22Rv1 (cell line): ENCODE measurements around the gene PITX3.
A peak's percentile ranks its signal among the peaks of the same experiment; 100 is the strongest.

Experiments
- H3K27ac ChIP-seq: fragments of 450-650 bp; 2 replicates; pipeline ENCODE4 v1.5.1; 2017
- CTCF ChIP-seq: fragments of 450-650 bp; IDR thresholded peaks from 2 replicates; pipeline ENCODE4 v1.5.1; 2017; ENCODE audit warnings: mild to moderate bottlenecking
- ZFX ChIP-seq: fragments of 450-650 bp; IDR thresholded peaks from 2 replicates; pipeline ENCODE4 v1.6.1; 2017; ENCODE audit warnings: antibody characterized with exemption, borderline replicate concordance

The PITX3 gene

GRCh38 chr10:102241444-102242117 lies at the start of gene PITX3:
Gene PITX3, minus strand, starts transcription at chr10:102241512. Its CDS starts 9,432 bp downstream, at chr10:102232080.
- TF ChIP-seq ZFX = no peak
- peak; percentile 19 for TF ChIP-seq CTCF
- H3K27ac ChIP-seq = peak within 1 kb of the TSS; percentile 12; the same call in 1 of the 2 replicates

- TF ChIP-seq CTCF (no peak), ZFX (no peak)
Observed at GRCh38 chr10:102289840-102290239, 48.5 kb upstream of the PITX3 start.

GRCh38 chr10:102289356-102289755 lies 48.0 kb upstream of the PITX3 start:
- TF ChIP-seq CTCF = no peak
- no peak for TF ChIP-seq ZFX
- H3K27ac ChIP-seq = no peak overlapping the region

More at GRCh38 chr10:102289840-102290239, 48.5 kb upstream of the PITX3 start:
- no peak overlapping the region for H3K27ac ChIP-seq

GRCh38 chr10:102287991-102288390 lies 46.7 kb upstream of the PITX3 start:
- H3K27ac ChIP-seq = no peak overlapping the region
- TF ChIP-seq CTCF (no peak), ZFX (no peak)

GRCh38 chr10:102287538-102287937 lies 46.2 kb upstream of the PITX3 start:
- TF ChIP-seq ZFX = no peak
- TF ChIP-seq CTCF = no peak
- no peak overlapping the region for H3K27ac ChIP-seq

GRCh38 chr10:102286216-102286615 lies 44.9 kb upstream of the PITX3 start:
- no peak for TF ChIP-seq ZFX
- no peak overlapping the region for H3K27ac ChIP-seq

- TF ChIP-seq ZFX (no peak), CTCF (no peak)
Observed at GRCh38 chr10:102285133-102285532, 43.8 kb upstream of the PITX3 start.

GRCh38 chr10:102284531-102284930 lies 43.2 kb upstream of the PITX3 start:
- no peak overlapping the region for H3K27ac ChIP-seq
- no peak for TF ChIP-seq CTCF
- no peak for TF ChIP-seq ZFX

More at GRCh38 chr10:102285133-102285532, 43.8 kb upstream of the PITX3 start:
- no peak overlapping the region for H3K27ac ChIP-seq
